ENCODE measurements around the gene PDCD7.
"Not testable (repeated sequence)": the region's sequence is repeated elsewhere in the genome, so short reads cannot be mapped to it uniquely, and the experiment has no call there.

PDCD7 gene

GRCh38 chr15:65115542-65115941, 18.1 kb downstream of the PDCD7 start:
- DNase-seq = no peak

GRCh38 chr15:65115086-65115485, 18.5 kb downstream of the PDCD7 start, which contains the start of gene UBAP1L:
Gene UBAP1L, minus strand, starts transcription at chr15:65115200. Its CDS starts 8,985 bp downstream, at chr15:65106215.
- no peak for DNase-seq

GRCh38 chr15:65110676-65111292, 22.8 kb downstream of the PDCD7 start:
- DNase-seq = peak; percentile 52

GRCh38 chr15:65106011-65106590, 27.5 kb downstream of the PDCD7 start:
- DNase-seq = no peak

GRCh38 chr15:65105038-65105437, 28.6 kb downstream of the PDCD7 start:
- no peak for DNase-seq

- no peak for DNase-seq
Measured at GRCh38 chr15:65102912-65103311, 30.7 kb downstream of the PDCD7 start.

- DNase-seq = no peak
Measured at GRCh38 chr15:65101891-65102708, 31.5 kb downstream of the PDCD7 start.

- DNase-seq = peak; percentile 22
Measured at GRCh38 chr15:65101411-65101890, 32.2 kb downstream of the PDCD7 start.

- DNase-seq = no peak
Measured at GRCh38 chr15:65100442-65100841, 33.2 kb downstream of the PDCD7 start.

GRCh38 chr15:65099801-65100200, 33.8 kb downstream of the PDCD7 start:
- DNase-seq = not testable (repeated sequence)

GRCh38 chr15:65099336-65099735, 34.3 kb downstream of the PDCD7 start:
- no peak for DNase-seq

- DNase-seq = no peak
Measured at GRCh38 chr15:65097651-65098263, 35.9 kb downstream of the PDCD7 start.

- no peak for DNase-seq
Measured at GRCh38 chr15:65096481-65097385, 36.9 kb downstream of the PDCD7 start.

- no peak for DNase-seq
Measured at GRCh38 chr15:65095747-65096104, 37.9 kb downstream of the PDCD7 start.

GRCh38 chr15:65095011-65095746, 38.4 kb downstream of the PDCD7 start:
- DNase-seq = no peak

GRCh38 chr15:65094294-65094995, 39.2 kb downstream of the PDCD7 start:
- DNase-seq = no peak

- not testable (repeated sequence) for DNase-seq
Measured at GRCh38 chr15:65093793-65094170, 39.8 kb downstream of the PDCD7 start.

GRCh38 chr15:65092911-65093792, 40.5 kb downstream of the PDCD7 start:
- no peak for DNase-seq

- no peak for DNase-seq
Measured at GRCh38 chr15:65091946-65092770, 41.5 kb downstream of the PDCD7 start.

All from HCEC 1CT (cell line).